GM12878 (cell line): ENCODE results near the gene DUOXA2. TPM values are rescaled to one million over a fixed set of nuclear protein-coding genes. Genes with fewer than 3 reads are reported as not detected.

Experiments
- ATAC-seq: fragments of 200-7000 bp; cut with Tn5 transposase; 3 replicates; pipeline ENCODE4 v1.9.1; 2020; ENCODE audit warnings: mild to moderate bottlenecking, moderate library complexity
- BruUV-seq: library from RNA; stranded (reverse); fragments of 400-500 nt; replicated peaks from 2 replicates; lab custom pipeline; 2021; lab: Mats Ljungman, UMichigan
- CTCF ChIA-PET: fragments of 300-600 bp; sonication (Branson Sonifier 250); formaldehyde crosslinking; extraction: SDS; loops from one replicate; lab custom pipeline; 2021; ENCODE audit warnings: inconsistent platforms; lab: Yijun Ruan, JAX
- POLR2A ChIA-PET: fragments of 350-600 bp; formaldehyde crosslinking; extraction: SDS; loops from one replicate; lab custom pipeline; 2021; ENCODE audit warnings: inconsistent platforms; lab: Charles Lee
- RAD21 ChIA-PET: fragments of 300-600 bp; sonication (Branson Sonifier 250); formaldehyde crosslinking; loops from one replicate; lab custom pipeline; 2023; ENCODE audit warnings: antibody characterized with exemption; ENCODE audit not compliant: unreplicated experiment; lab: Charles Lee
- SMC1A ChIA-PET: fragments of 300-600 bp; sonication (Branson Sonifier 250); formaldehyde crosslinking; loops from one replicate; lab custom pipeline; 2023; ENCODE audit not compliant: unreplicated experiment, uncharacterized antibody; lab: Charles Lee
- DNase-seq: peaks from one replicate; pipeline ENCODE4 v3.0.0-alpha.2; 2011; ENCODE audit warnings: low read depth, low spot score
- FAIRE-seq: peaks from 3 replicates; lab custom pipeline; 2011; peaks lifted over from hg19 to GRCh38; lab: Jason Lieb, UNC
- H2AFZ ChIP-seq: 2 replicates; pipeline ENCODE4 v1.6.0; 2011; ENCODE audit warnings: low read depth, low read length, control low read depth; ENCODE audit not compliant: control insufficient read depth
- H3K27ac ChIP-seq: 2 replicates; pipeline ENCODE4 v1.5.1; 2011; ENCODE audit warnings: control low read depth; ENCODE audit not compliant: control insufficient read depth, insufficient read depth
- H3K27me3 ChIP-seq, 2 experiments: replicated peaks in 1 of 2; 2 replicates each; pipeline versions ENCODE4 v1.6.0 to v1.6.1; 2011; ENCODE audit warnings: low read length in 1 of 2; ENCODE audit not compliant: control insufficient read depth in 2 of 2, insufficient read depth in 2 of 2
- H3K36me3 ChIP-seq, 2 experiments: 2 replicates each; pipeline ENCODE4 v1.5.1; 2011; ENCODE audit warnings: low read length in 1 of 2; ENCODE audit not compliant: control insufficient read depth in 2 of 2, insufficient read depth in 2 of 2
- H3K4me1 ChIP-seq: 2 replicates; pipeline ENCODE4 v1.6.1; 2011; ENCODE audit warnings: mild to moderate bottlenecking, low read length, moderate library complexity, mixed read lengths; ENCODE audit not compliant: control insufficient read depth, insufficient read depth
- H3K4me2 ChIP-seq: 2 replicates; pipeline ENCODE4 v1.6.0; 2011; ENCODE audit warnings: control low read depth; ENCODE audit not compliant: control insufficient read depth, insufficient read depth
- H3K4me3 ChIP-seq: fragments of 200-600 bp; sonication (generic); 2 replicates; pipeline ENCODE4 v1.5.1; 2016
- H3K79me2 ChIP-seq: 2 replicates; pipeline ENCODE4 v1.6.0; 2011; ENCODE audit warnings: low read length; ENCODE audit not compliant: control insufficient read depth, insufficient read depth
- H3K9ac ChIP-seq: 2 replicates; pipeline ENCODE4 v1.8.0; 2011; ENCODE audit warnings: low read length, control low read depth, mixed read lengths; ENCODE audit not compliant: control insufficient read depth, insufficient read depth
- H3K9me3 ChIP-seq: replicated peaks from 3 replicates; pipeline ENCODE4 v1.5.1; 2011; ENCODE audit warnings: mild to moderate bottlenecking, low read length; ENCODE audit not compliant: control insufficient read depth, insufficient read depth
- H4K20me1 ChIP-seq: 2 replicates; pipeline ENCODE4 v1.6.0; 2011; ENCODE audit not compliant: control insufficient read depth, insufficient read depth
- ASH2L ChIP-seq: fragments of 300-600, 200-600 bp; sonication (generic); IDR thresholded peaks from 2 replicates; pipeline ENCODE4 v1.6.1; 2017; ENCODE audit warnings: low read depth, mild to moderate bottlenecking, borderline replicate concordance
- DPF2 ChIP-seq: fragments of 450-650 bp; IDR thresholded peaks from 2 replicates; pipeline ENCODE4 v1.6.1; 2017; ENCODE audit warnings: mild to moderate bottlenecking
- MEF2A ChIP-seq: IDR thresholded peaks from 2 replicates; pipeline ENCODE4 v1.6.1; 2011; ENCODE audit warnings: low read depth, mild to moderate bottlenecking, low read length, moderate library complexity; ENCODE audit not compliant: insufficient read depth
- MTA3 ChIP-seq: IDR thresholded peaks from 2 replicates; pipeline ENCODE4 v1.6.1; 2012; ENCODE audit warnings: low read length, inconsistent platforms, borderline replicate concordance
- NR2F1 ChIP-seq: fragments of 450-650 bp; conservative IDR thresholded peaks from 2 replicates; pipeline ENCODE4 v1.6.1; 2017; ENCODE audit warnings: mild to moderate bottlenecking
- RELB ChIP-seq: fragments of 450-650 bp; IDR thresholded peaks from 2 replicates; pipeline ENCODE4 v1.6.1; 2017; ENCODE audit warnings: low read depth, mild to moderate bottlenecking, moderate library complexity
- SMAD1 ChIP-seq: fragments of 450-650 bp; IDR thresholded peaks from 2 replicates; pipeline ENCODE4 v1.6.1; 2018; ENCODE audit warnings: mild to moderate bottlenecking, low read depth; ENCODE audit not compliant: partially characterized antibody
- TCF12 ChIP-seq: IDR thresholded peaks from 2 replicates; pipeline ENCODE4 v1.6.1; 2011; ENCODE audit warnings: low read depth, mild to moderate bottlenecking, low read length
- ZNF274 ChIP-seq: IDR thresholded peaks from one replicate; pipeline ENCODE4 v1.8.0; 2011; ENCODE audit not compliant: insufficient read length, insufficient read depth
- WGBS: methylation state at CpG from one replicate; pipeline ENCODE4 v1.1.6; 2016; ENCODE audit warnings: low lambda C conversion rate; ENCODE audit not compliant: insufficient replicate concordance, insufficient coverage; ENCODE audit errors: missing lambda C conversion rate; 5-methylcytosine and 5-hydroxymethylcytosine counted together
- in situ Hi-C: fragments of 300-500 bp; cut with MboI; formaldehyde crosslinking; loops from 9 replicates; pipeline ENCODE4 v1.14.3; 2018; ENCODE audit warnings: mixed read lengths
- intact Hi-C: fragments of 100-400 bp; cut with micrococcal nuclease; formaldehyde crosslinking; loops from one replicate; pipeline ENCODE4 v1.14.2; 2022; ENCODE audit not compliant: unreplicated experiment
- polyA plus RNA-seq, 11 experiments: library from polyadenylated mRNA; depleted of rRNA in 4 of 11; unstranded in 6 of 11; stranded (reverse) in 5 of 11; fragments of >200 nt; fragmentation: Nextera tagmentation in 4 of 11; fragmentation: Illumina TruSeq in 1 of 11; extraction: Ambion mirVana in 4 of 11; extraction: Trizol in 1 of 11; gene quantifications; 1 replicate in 1 of 11; 2 replicates in 10 of 11; pipeline versions ENCODE4 v1.2.1 to v1.2.3, GENCODE V29; 2011 to 2016; ENCODE audit warnings: inconsistent platforms in 2 of 11, missing spikeins in 2 of 11, low read depth in 1 of 11
- total RNA-seq, 4 experiments: library from RNA; depleted of rRNA in 3 of 4; stranded (reverse); fragments of >200 nt in 3 of 4; fragmentation: Illumina TruSeq in 1 of 4; extraction: Trizol in 1 of 4; gene quantifications; 2 replicates each; pipeline versions ENCODE4 v1.2.1 to v1.2.3, GENCODE V29; 2013 to 2021
- TF ChIP-seq, protein P1 (sequence below): fragments of 450-650 bp; IDR thresholded peaks from 2 replicates; pipeline ENCODE4 v1.6.1; 2016; ENCODE audit warnings: mild to moderate bottlenecking
- TF ChIP-seq, protein P2 (sequence below): IDR thresholded peaks from 2 replicates; pipeline ENCODE4 v1.6.1; 2012; ENCODE audit warnings: low read depth, low read length, improper control_type of control experiment
- TF ChIP-seq, protein P3 (sequence below): fragments of 450-650 bp; IDR thresholded peaks from 2 replicates; pipeline ENCODE4 v1.6.1; 2014; ENCODE audit warnings: mild to moderate bottlenecking

Gene DUOXA2
- total and polyA plus RNA-seq, 10 of the 15 experiments (the other 5 are each of a cell fraction or from before 2014, with no cell fraction given) = not detected

DNA sequence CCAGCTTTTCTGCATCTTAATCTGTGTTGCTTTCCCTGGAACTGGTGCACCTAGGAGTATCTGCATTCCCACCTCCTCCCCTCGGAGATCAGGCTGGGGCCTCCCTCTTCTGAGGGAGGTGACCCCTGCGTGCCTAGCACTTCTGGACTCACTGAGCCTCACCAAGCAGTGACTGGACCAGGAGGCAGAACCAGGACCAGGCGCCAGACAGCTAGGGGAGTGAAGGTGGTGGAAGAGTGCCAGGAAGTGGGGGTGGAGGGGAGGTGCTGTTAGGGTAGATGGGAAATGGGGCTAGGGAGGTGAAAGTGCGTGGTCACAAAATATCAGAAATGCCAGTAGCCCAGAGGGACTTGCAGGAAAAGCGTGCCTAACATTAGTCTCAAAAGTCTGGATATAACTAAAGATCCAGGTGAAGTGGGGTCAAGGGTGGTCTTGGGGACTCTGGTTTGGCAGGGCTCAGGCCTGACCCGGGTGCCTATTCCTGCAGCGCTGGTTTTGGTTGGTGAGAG, 1.2 kb downstream of the DUOXA2 start:
- no TSS peak for BruUV-seq
- ATAC-seq = no peak
- TF ChIP-seq MTA3 (no peak), SMAD1 (no peak)
- no peak overlapping the region for H3K9ac ChIP-seq
- H3K4me3 ChIP-seq = no peak overlapping the region
- 44% methylated on average over 6 of the region's 7 CpGs for WGBS
- ChIA-PET POLR2A (no interaction called here), SMC1A (no interaction called here), CTCF (interaction anchor here (1.3 kb wide), 1 partner anchor 11 kb away, joined by 5 read pairs; no protein-coding TSS in a partner anchor), RAD21 (no interaction called here)
- no peaks in the 10 kb centered on the region; the same call in 1 of the 2 replicates for H3K4me1 ChIP-seq
- FAIRE-seq = no peak
- H3K27me3 ChIP-seq = peaks cover 24 to 39% of the 10 kb centered on the region in 2 experiments
- no peak overlapping the region for H3K27ac ChIP-seq
- H3K4me2 ChIP-seq = no peak overlapping the region
- in situ Hi-C loops (loop anchor here (10.0 kb wide), 1 partner anchor 59 kb away; no protein-coding TSS in a partner anchor), intact Hi-C loops (no loop called here)
- no peaks in the 10 kb centered on the region for H3K79me2 ChIP-seq
- no peaks in the 10 kb centered on the region for H3K9me3 ChIP-seq
- H2AFZ ChIP-seq = no peak overlapping the region
- H4K20me1 ChIP-seq = no peaks in the 10 kb centered on the region
- no peak for DNase-seq
- no peaks in the 10 kb centered on the region for H3K36me3 ChIP-seq

DNA sequence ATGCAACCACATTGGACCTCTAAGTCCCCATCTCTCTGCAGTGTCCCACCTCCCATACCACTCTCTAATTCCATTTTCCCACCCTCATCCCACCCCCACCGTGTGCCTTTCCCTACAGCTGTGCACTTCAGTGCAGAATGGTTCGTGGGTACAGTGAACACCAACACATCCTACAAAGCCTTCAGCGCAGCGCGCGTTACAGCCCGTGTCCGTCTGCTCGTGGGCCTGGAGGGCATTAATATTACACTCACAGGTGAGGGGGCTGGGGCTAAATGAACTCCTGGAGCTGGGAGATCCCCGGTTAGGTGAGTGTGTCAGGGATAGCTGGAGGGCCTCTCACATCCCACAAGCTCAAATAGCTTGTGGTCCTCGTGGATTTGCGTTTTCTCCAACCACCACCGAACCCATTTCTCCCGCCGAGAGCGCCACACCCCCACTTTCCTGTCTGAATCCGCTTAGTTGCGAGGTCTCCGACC, 1.9 kb downstream of the DUOXA2 start:
- 40% methylated on average over 19 of the region's 19 CpGs for WGBS
- H3K4me1 ChIP-seq = no peaks in the 10 kb centered on the region; the same call in 1 of the 2 replicates
- CTCF ChIA-PET = interaction anchor here (1.1 kb wide), 1 partner anchor 48 kb away, joined by 3 read pairs; no protein-coding TSS in a partner anchor
- peaks cover 24 to 39% of the 10 kb centered on the region in 2 experiments for H3K27me3 ChIP-seq
- H3K36me3 ChIP-seq = no peaks in the 10 kb centered on the region
- RAD21 ChIA-PET = no interaction called here
- no peak for DNase-seq
- no peak for ATAC-seq
- no peaks in the 10 kb centered on the region for H4K20me1 ChIP-seq
- H2AFZ ChIP-seq = no peak overlapping the region
- no peak overlapping the region for H3K4me3 ChIP-seq
- in situ Hi-C loops (loop anchor here (10.0 kb wide), 1 partner anchor 59 kb away; no protein-coding TSS in a partner anchor), intact Hi-C loops (no loop called here)
- H3K4me2 ChIP-seq = no peak overlapping the region
- H3K79me2 ChIP-seq = no peaks in the 10 kb centered on the region
- no peak for FAIRE-seq
- POLR2A ChIA-PET = no interaction called here
- no peak overlapping the region for H3K9ac ChIP-seq
- no TSS peak for BruUV-seq
- no peaks in the 10 kb centered on the region for H3K9me3 ChIP-seq
- SMC1A ChIA-PET = no interaction called here
- no peak overlapping the region for H3K27ac ChIP-seq
- TF ChIP-seq, protein P1, sequence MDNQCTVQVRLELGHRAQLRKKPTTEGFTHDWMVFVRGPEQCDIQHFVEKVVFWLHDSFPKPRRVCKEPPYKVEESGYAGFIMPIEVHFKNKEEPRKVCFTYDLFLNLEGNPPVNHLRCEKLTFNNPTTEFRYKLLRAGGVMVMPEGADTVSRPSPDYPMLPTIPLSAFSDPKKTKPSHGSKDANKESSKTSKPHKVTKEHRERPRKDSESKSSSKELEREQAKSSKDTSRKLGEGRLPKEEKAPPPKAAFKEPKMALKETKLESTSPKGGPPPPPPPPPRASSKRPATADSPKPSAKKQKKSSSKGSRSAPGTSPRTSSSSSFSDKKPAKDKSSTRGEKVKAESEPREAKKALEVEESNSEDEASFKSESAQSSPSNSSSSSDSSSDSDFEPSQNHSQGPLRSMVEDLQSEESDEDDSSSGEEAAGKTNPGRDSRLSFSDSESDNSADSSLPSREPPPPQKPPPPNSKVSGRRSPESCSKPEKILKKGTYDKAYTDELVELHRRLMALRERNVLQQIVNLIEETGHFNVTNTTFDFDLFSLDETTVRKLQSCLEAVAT = no peak
- TF ChIP-seq TCF12 = no peak
- TF ChIP-seq, protein P2, sequence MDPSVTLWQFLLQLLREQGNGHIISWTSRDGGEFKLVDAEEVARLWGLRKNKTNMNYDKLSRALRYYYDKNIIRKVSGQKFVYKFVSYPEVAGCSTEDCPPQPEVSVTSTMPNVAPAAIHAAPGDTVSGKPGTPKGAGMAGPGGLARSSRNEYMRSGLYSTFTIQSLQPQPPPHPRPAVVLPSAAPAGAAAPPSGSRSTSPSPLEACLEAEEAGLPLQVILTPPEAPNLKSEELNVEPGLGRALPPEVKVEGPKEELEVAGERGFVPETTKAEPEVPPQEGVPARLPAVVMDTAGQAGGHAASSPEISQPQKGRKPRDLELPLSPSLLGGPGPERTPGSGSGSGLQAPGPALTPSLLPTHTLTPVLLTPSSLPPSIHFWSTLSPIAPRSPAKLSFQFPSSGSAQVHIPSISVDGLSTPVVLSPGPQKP = no peak
- TF ChIP-seq NR2F1 = no peak
- TF ChIP-seq ZNF274 = no peak
- TF ChIP-seq MEF2A = no peak
- TF ChIP-seq RELB = no peak
- TF ChIP-seq ASH2L = no peak
- TF ChIP-seq DPF2 = no peak
- TF ChIP-seq, protein P3, sequence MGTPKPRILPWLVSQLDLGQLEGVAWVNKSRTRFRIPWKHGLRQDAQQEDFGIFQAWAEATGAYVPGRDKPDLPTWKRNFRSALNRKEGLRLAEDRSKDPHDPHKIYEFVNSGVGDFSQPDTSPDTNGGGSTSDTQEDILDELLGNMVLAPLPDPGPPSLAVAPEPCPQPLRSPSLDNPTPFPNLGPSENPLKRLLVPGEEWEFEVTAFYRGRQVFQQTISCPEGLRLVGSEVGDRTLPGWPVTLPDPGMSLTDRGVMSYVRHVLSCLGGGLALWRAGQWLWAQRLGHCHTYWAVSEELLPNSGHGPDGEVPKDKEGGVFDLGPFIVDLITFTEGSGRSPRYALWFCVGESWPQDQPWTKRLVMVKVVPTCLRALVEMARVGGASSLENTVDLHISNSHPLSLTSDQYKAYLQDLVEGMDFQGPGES = no peak
